Measurements from ENCODE around the gene RAB3IL1.
A peak's percentile ranks its signal among the peaks of the same experiment; 100 is the strongest.
"Not testable (repeated sequence)": the region's sequence is repeated elsewhere in the genome, so short reads cannot be mapped to it uniquely, and the experiment has no call there.

The RAB3IL1 gene

GRCh38 chr11:61953632-61954031 lies 36.3 kb upstream of the RAB3IL1 start:
- not testable (repeated sequence) for DNase-seq (ENCODE audit: low spot score)

- no peak for DNase-seq (ENCODE audit: low spot score)
These were observed 35.5 kb upstream of the RAB3IL1 start for GRCh38 chr11:61952882-61953281.

- DNase-seq (ENCODE audit: low spot score), result no peak
These were observed 34.2 kb upstream of the RAB3IL1 start for GRCh38 chr11:61951484-61952135.

- DNase-seq (ENCODE audit: low spot score), result no peak
These were observed 32.7 kb upstream of the RAB3IL1 start, which contains the start of gene BEST1 for GRCh38 chr11:61950035-61950547. Gene BEST1 (plus strand): TSS chr11:61950351. CDS start chr11:61951807, 1,456 bp downstream.

- DNase-seq (ENCODE audit: low spot score), result peak; percentile 83
These were observed 32.0 kb upstream of the RAB3IL1 start for GRCh38 chr11:61949169-61950034.

- no peak for DNase-seq (ENCODE audit: low spot score)
These were observed 31.1 kb upstream of the RAB3IL1 start for GRCh38 chr11:61948505-61948904.

GRCh38 chr11:61947486-61948210 lies 30.3 kb upstream of the RAB3IL1 start:
- DNase-seq (ENCODE audit: low spot score), result peak; percentile 83

- no peak for DNase-seq (ENCODE audit: low spot score)
These were observed 29.5 kb upstream of the RAB3IL1 start for GRCh38 chr11:61946894-61947293.

- DNase-seq (ENCODE audit: low spot score), result no peak
These were observed 27.8 kb upstream of the RAB3IL1 start for GRCh38 chr11:61945191-61945590.

- no peak for DNase-seq (ENCODE audit: low spot score)
These were observed 23.1 kb upstream of the RAB3IL1 start for GRCh38 chr11:61940466-61940865.

GRCh38 chr11:61935861-61936260 lies 18.5 kb upstream of the RAB3IL1 start:
- DNase-seq (ENCODE audit: low spot score), result no peak

- DNase-seq (ENCODE audit: low spot score), result no peak
These were observed 13.6 kb upstream of the RAB3IL1 start for GRCh38 chr11:61930933-61931332.

GRCh38 chr11:61928606-61929005 lies 11.2 kb upstream of the RAB3IL1 start:
- DNase-seq (ENCODE audit: low spot score), result no peak

GRCh38 chr11:61927501-61927900 lies 10.1 kb upstream of the RAB3IL1 start:
- no peak for DNase-seq (ENCODE audit: low spot score)

- DNase-seq (ENCODE audit: low spot score), result no peak
These were observed 8.9 kb upstream of the RAB3IL1 start for GRCh38 chr11:61926235-61926634.

GRCh38 chr11:61925736-61926135 lies 8.4 kb upstream of the RAB3IL1 start:
- no peak for DNase-seq (ENCODE audit: low spot score)

GRCh38 chr11:61924064-61924455 lies 6.7 kb upstream of the RAB3IL1 start:
- no peak for DNase-seq (ENCODE audit: low spot score)

GRCh38 chr11:61923166-61924063 lies 6.0 kb upstream of the RAB3IL1 start:
- DNase-seq (ENCODE audit: low spot score), result no peak

- no peak for DNase-seq (ENCODE audit: low spot score)
These were observed 5.2 kb upstream of the RAB3IL1 start for GRCh38 chr11:61922539-61922938.

- DNase-seq (ENCODE audit: low spot score), result no peak
These were observed 4.1 kb upstream of the RAB3IL1 start for GRCh38 chr11:61921446-61921845.

Measured in LoVo (cell line).